SK-N-SH treated with all-trans-retinoic acid at 6 μM for 48 hours (cell line): Measurements from ENCODE around the gene SHANK2.

Experiments used
- ATAC-seq: fragments of 200-7000 bp; cut with Tn5 transposase; 3 replicates; pipeline ENCODE4 v1.9.1; 2020; ENCODE audit warnings: mild to moderate bottlenecking, moderate library complexity
- BACH2 ChIP-seq: fragments of 250-450 bp; sonication (Bioruptor Pico); IDR thresholded peaks from 2 replicates; pipeline ENCODE4 v1.9.0; 2021; ENCODE audit warnings: mild to moderate bottlenecking, borderline replicate concordance
- ESRRG ChIP-seq: fragments of 250-450 bp; sonication (Bioruptor Pico); IDR thresholded peaks from 2 replicates; pipeline ENCODE4 v1.6.1; 2021; ENCODE audit warnings: mild to moderate bottlenecking
- GLIS3 ChIP-seq: fragments of 250-450 bp; sonication (Bioruptor Pico); IDR thresholded peaks from 2 replicates; pipeline ENCODE4 v1.5.0; 2020; ENCODE audit warnings: mild to moderate bottlenecking, moderate library complexity
- OSR1 ChIP-seq: fragments of 250-450 bp; sonication (Bioruptor Pico); IDR thresholded peaks from 2 replicates; pipeline ENCODE4 v1.8.0; 2022; ENCODE audit warnings: moderate library complexity, mild to moderate bottlenecking, inconsistent platforms
- PPARA ChIP-seq: fragments of 250-450 bp; sonication (Bioruptor Pico); IDR thresholded peaks from 2 replicates; pipeline ENCODE4 v1.5.0; 2020; ENCODE audit warnings: mild to moderate bottlenecking, borderline replicate concordance
- RARB ChIP-seq: fragments of 250-450 bp; sonication (Bioruptor Pico); IDR thresholded peaks from 2 replicates; pipeline ENCODE4 v1.8.0; 2021; ENCODE audit warnings: mild to moderate bottlenecking, moderate library complexity
- SNAI2 ChIP-seq: fragments of 250-450 bp; sonication (Bioruptor Pico); IDR thresholded peaks from 2 replicates; pipeline ENCODE4 v1.5.0; 2020; ENCODE audit warnings: mild to moderate bottlenecking, moderate library complexity
- TOX ChIP-seq: fragments of 250-450 bp; sonication (Bioruptor Pico); IDR thresholded peaks from 2 replicates; pipeline ENCODE4 v1.8.0; 2021; ENCODE audit warnings: mild to moderate bottlenecking, moderate library complexity, borderline replicate concordance
- TSHZ2 ChIP-seq: fragments of 250-450 bp; sonication (Bioruptor Pico); IDR thresholded peaks from 2 replicates; pipeline ENCODE4 v1.5.0; 2020; ENCODE audit warnings: mild to moderate bottlenecking, moderate library complexity
- ZFP3 ChIP-seq: fragments of 250-450 bp; sonication (Bioruptor Pico); IDR thresholded peaks from 2 replicates; pipeline ENCODE4 v1.5.0; 2020; ENCODE audit warnings: mild to moderate bottlenecking, moderate library complexity
- ZFP30 ChIP-seq: fragments of 450-650 bp; formaldehyde crosslinking; IDR thresholded peaks from 2 replicates; pipeline ENCODE4 v1.5.0; 2022; ENCODE audit warnings: mild to moderate bottlenecking, moderate library complexity
- ZNF565 ChIP-seq: fragments of 450-650 bp; formaldehyde crosslinking; conservative IDR thresholded peaks from 2 replicates; pipeline ENCODE4 v1.5.0; 2020; ENCODE audit warnings: low read depth, mild to moderate bottlenecking, moderate library complexity
- ZNF70 ChIP-seq: fragments of 450-650 bp; formaldehyde crosslinking; IDR thresholded peaks from 2 replicates; pipeline ENCODE4 v1.5.0; 2020; ENCODE audit warnings: mild to moderate bottlenecking, moderate library complexity
- ZNF8 ChIP-seq: fragments of 450-650 bp; formaldehyde crosslinking; IDR thresholded peaks from 2 replicates; pipeline ENCODE4 v1.5.0; 2020; ENCODE audit warnings: mild to moderate bottlenecking, moderate library complexity
- TF ChIP-seq, protein P1 (sequence below): fragments of 250-450 bp; sonication (Bioruptor Pico); IDR thresholded peaks from 2 replicates; pipeline ENCODE4 v1.8.0; 2020; ENCODE audit warnings: mild to moderate bottlenecking, moderate library complexity, borderline replicate concordance
- TF ChIP-seq, protein P2 (sequence below): fragments of 250-450 bp; sonication (Bioruptor Pico); IDR thresholded peaks from 2 replicates; pipeline ENCODE4 v1.5.1; 2020; ENCODE audit warnings: low read depth, mild to moderate bottlenecking, moderate library complexity
- TF ChIP-seq, protein P3 (sequence below): fragments of 250-450 bp; sonication (Bioruptor Pico); IDR thresholded peaks from 2 replicates; pipeline ENCODE4 v1.5.1; 2021; ENCODE audit warnings: mild to moderate bottlenecking, moderate library complexity
- TF ChIP-seq, protein P4 (sequence below): fragments of 250-450 bp; sonication (Bioruptor Pico); IDR thresholded peaks from 2 replicates; pipeline ENCODE4 v1.8.0; 2021; ENCODE audit warnings: low read depth, mild to moderate bottlenecking, moderate library complexity, borderline replicate concordance

The SHANK2 gene

GRCh38 chr11:71284525-71285092, 32.2 kb upstream of the SHANK2 start:
- ATAC-seq = no peak
- TF ChIP-seq ZFP30 (CRISPR knock-in tag) (no peak), TSHZ2 (CRISPR knock-in tag) (no peak), OSR1 (no peak), ZFP3 (no peak), ZNF565 (CRISPR knock-in tag) (no peak), PPARA (CRISPR knock-in tag) (no peak), ZNF70 (CRISPR knock-in tag) (no peak), ESRRG (CRISPR knock-in tag) (no peak), RARB (CRISPR knock-in tag) (no peak), TOX (CRISPR knock-in tag) (no peak), GLIS3 (CRISPR knock-in tag) (no peak), ZNF8 (CRISPR knock-in tag) (no peak), BACH2 (no peak)
- TF ChIP-seq, protein P1, sequence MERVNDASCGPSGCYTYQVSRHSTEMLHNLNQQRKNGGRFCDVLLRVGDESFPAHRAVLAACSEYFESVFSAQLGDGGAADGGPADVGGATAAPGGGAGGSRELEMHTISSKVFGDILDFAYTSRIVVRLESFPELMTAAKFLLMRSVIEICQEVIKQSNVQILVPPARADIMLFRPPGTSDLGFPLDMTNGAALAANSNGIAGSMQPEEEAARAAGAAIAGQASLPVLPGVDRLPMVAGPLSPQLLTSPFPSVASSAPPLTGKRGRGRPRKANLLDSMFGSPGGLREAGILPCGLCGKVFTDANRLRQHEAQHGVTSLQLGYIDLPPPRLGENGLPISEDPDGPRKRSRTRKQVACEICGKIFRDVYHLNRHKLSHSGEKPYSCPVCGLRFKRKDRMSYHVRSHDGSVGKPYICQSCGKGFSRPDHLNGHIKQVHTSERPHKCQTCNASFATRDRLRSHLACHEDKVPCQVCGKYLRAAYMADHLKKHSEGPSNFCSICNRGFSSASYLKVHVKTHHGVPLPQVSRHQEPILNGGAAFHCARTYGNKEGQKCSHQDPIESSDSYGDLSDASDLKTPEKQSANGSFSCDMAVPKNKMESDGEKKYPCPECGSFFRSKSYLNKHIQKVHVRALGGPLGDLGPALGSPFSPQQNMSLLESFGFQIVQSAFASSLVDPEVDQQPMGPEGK = no peak
- TF ChIP-seq, protein P2, sequence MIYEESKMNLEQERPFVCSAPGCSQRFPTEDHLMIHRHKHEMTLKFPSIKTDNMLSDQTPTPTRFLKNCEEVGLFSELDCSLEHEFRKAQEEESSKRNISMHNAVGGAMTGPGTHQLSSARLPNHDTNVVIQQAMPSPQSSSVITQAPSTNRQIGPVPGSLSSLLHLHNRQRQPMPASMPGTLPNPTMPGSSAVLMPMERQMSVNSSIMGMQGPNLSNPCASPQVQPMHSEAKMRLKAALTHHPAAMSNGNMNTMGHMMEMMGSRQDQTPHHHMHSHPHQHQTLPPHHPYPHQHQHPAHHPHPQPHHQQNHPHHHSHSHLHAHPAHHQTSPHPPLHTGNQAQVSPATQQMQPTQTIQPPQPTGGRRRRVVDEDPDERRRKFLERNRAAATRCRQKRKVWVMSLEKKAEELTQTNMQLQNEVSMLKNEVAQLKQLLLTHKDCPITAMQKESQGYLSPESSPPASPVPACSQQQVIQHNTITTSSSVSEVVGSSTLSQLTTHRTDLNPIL (CRISPR knock-in tag) = no peak
- TF ChIP-seq, protein P3, sequence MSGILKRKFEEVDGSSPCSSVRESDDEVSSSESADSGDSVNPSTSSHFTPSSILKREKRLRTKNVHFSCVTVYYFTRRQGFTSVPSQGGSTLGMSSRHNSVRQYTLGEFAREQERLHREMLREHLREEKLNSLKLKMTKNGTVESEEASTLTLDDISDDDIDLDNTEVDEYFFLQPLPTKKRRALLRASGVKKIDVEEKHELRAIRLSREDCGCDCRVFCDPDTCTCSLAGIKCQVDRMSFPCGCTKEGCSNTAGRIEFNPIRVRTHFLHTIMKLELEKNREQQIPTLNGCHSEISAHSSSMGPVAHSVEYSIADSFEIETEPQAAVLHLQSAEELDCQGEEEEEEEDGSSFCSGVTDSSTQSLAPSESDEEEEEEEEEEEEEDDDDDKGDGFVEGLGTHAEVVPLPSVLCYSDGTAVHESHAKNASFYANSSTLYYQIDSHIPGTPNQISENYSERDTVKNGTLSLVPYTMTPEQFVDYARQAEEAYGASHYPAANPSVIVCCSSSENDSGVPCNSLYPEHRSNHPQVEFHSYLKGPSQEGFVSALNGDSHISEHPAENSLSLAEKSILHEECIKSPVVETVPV (CRISPR knock-in tag) = no peak
- TF ChIP-seq, protein P4, sequence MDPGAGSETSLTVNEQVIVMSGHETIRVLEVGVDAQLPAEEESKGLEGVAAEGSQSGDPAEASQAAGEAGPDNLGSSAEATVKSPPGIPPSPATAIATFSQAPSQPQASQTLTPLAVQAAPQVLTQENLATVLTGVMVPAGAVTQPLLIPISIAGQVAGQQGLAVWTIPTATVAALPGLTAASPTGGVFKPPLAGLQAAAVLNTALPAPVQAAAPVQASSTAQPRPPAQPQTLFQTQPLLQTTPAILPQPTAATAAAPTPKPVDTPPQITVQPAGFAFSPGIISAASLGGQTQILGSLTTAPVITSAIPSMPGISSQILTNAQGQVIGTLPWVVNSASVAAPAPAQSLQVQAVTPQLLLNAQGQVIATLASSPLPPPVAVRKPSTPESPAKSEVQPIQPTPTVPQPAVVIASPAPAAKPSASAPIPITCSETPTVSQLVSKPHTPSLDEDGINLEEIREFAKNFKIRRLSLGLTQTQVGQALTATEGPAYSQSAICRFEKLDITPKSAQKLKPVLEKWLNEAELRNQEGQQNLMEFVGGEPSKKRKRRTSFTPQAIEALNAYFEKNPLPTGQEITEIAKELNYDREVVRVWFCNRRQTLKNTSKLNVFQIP (CRISPR knock-in tag) = no peak

DNA sequence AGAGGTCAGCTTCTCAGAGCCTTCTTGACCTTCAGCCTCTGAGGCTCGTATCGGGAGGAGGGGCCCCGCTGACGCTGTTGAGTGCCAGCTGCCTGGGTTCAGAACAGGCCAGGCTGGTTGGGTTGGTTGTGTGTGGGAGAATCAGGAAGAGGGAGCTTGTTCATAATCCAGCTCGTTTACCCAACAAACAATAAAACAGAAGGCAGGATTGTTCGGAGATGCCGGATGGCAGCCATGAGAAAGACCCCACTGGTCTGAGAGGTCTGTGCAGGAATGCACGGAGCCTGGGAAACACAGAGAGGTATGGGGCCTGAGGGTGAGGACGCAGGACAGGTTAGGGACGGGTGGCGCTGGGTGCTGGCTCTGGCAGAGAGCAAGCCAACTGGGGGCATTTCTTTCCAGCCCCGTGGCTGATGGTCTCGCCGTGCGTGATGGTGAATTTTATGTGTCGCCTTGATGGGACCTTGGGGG, 31.6 kb upstream of the SHANK2 start:
- TF ChIP-seq ZNF70 (CRISPR knock-in tag) = no peak
- no peak for TF ChIP-seq ZNF8 (CRISPR knock-in tag)
- no peak for TF ChIP-seq ZFP3
- TF ChIP-seq SNAI2 (CRISPR knock-in tag) = no peak
- no peak for TF ChIP-seq BACH2

DNA sequence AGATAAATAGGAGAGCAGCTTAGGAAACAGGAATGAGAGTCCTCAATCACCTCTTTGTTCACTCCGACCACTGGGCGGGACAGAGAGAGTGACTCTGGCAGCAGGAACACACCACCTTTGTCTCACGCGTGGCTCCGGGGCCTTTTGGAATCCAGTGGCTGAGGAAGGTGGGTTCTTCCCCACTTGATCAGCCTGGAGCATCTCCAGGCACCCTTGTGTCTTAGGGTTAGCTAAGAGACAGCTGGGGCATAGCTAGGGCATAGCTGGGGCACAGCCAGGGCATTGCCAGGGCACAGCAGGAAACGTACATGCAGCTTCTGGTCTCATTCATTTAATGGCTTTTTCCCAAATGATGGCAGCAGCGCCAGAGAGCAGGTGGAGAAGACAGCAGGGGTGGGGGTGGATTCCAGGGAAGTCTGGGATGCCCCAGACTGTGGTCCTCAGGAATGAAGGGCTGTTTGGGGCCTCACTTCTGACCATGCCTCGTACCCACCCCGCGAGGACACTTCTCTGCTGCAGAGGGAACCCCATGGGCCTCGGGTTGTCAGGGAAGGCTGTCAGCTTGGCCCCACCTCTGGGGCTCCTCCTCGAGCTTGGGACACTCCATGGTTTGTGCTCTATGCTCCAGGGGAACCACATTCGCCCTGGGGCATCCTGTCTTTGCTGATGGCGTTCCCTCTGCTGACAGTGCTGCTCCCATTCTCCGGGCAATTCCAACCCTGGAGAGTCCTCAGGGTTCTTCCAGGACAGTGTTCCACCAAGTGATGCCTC, 30.4 kb upstream of the SHANK2 start:
- no peak for ATAC-seq
- no peak for TF ChIP-seq GLIS3 (CRISPR knock-in tag)
- TF ChIP-seq, protein P4 (CRISPR knock-in tag) = no peak

More for the DNA sequence above, 31.6 kb upstream of the SHANK2 start:
- ATAC-seq = no peak
